HG03025 (cell line): ENCODE measurements around the gene TSR1.

ENCODE experiments used
- ATAC-seq: cut with Tn5 transposase; IDR thresholded peaks from one replicate; pipeline ENCODE4 v1.9.1; 2021; ENCODE audit warnings: mild to moderate bottlenecking, moderate library complexity; ENCODE audit not compliant: unreplicated experiment, low FRiP score

Gene TSR1

DNA sequence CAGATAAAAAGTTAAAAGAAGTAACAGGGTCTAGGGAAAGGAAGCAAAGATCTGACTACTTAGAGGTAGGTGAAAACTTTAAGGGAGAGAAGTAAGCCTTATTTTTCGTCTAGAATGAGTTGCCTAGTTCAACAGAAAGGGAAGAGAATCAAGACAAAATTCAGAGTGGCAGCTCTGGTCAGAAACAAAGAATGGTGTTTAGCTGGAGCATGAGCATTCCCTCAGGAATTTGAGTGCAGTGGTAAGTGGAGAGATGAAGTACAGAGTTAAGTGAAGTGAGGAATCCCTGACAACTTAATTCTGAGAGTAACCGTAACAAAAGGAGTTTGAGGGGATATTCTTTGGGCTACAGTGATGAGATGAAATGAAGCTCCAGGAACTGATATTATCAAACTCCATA is 44.2 kb downstream of the TSR1 start:
- no peak for ATAC-seq

GRCh38 chr17:2289878-2290478 is 46.3 kb downstream of the TSR1 start:
- no peak for ATAC-seq

DNA sequence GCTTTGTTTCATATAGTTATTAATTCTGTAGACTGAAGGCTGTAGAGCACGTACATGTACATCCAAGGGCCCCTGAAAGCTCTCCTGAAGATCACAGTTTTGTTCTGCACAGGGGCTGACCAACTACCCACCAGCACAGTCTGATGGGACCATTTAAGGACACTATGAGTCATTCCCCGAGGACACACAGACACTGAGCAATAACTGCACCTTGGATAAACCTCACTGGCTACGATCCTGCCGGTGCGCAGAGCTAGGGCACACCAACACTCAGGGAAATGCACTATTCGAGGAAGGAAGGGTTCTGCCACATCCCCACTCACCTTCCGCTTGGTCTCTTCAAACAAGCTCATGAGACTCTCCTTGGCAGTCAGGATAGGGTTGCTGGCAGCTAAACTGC is 53.0 kb downstream of the TSR1 start:
- ATAC-seq = no peak

GRCh38 chr17:2282297-2282873 is 53.9 kb downstream of the TSR1 start:
- ATAC-seq = no peak

GRCh38 chr17:2279707-2280106 is 56.5 kb downstream of the TSR1 start:
- ATAC-seq = no peak

- ATAC-seq = no peak
These were observed 58.7 kb downstream of the TSR1 start for GRCh38 chr17:2277429-2278170.

GRCh38 chr17:2275722-2276121 is 60.5 kb downstream of the TSR1 start:
- no peak for ATAC-seq

DNA sequence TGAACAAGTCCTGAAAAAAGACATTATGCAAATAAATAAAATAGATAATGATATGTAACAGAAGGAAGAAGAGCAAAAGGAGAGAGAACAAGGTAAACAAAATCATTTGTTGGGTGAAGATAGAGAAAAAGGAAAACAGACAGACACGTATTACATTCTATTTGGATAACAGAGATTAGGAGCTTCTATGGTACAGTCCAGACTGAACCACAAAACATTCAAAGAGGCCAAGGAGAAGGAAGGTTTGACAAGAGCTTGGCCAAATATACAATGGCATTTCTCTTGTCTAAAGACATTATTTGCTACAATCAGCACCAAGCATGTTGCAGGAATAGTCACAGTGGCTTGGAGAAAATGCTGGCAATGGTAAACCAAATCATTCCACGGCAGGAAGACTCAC is 61.8 kb downstream of the TSR1 start:
- ATAC-seq = no peak
